IMR-90 (cell line): ENCODE data around the gene PTMS. TPM values are rescaled to one million over a fixed set of nuclear protein-coding genes. Genes with fewer than 3 reads are reported as not detected.

ENCODE experiments used
- ATAC-seq: fragments of 200-7000 bp; cut with Tn5 transposase; 2 replicates; pipeline ENCODE4 v1.9.1; 2020; ENCODE audit warnings: low read depth, mild to moderate bottlenecking, moderate library complexity
- BruUV-seq: library from RNA; stranded (reverse); fragments of 400-500 nt; replicated peaks from 2 replicates; lab custom pipeline; 2021; lab: Mats Ljungman, UMichigan
- CTCF ChIA-PET: fragments of 300-600 bp; formaldehyde crosslinking; extraction: SDS; loops from one replicate; lab custom pipeline; 2021; ENCODE audit warnings: antibody characterized with exemption; lab: Yijun Ruan, JAX
- POLR2A ChIA-PET: fragments of 300-600 bp; sonication (Branson Sonifier 250); formaldehyde crosslinking; loops from one replicate; lab custom pipeline; 2022; ENCODE audit warnings: antibody characterized with exemption; ENCODE audit not compliant: unreplicated experiment; lab: Charles Lee
- DNase-seq: peaks from one replicate; pipeline ENCODE4 v3.0.0; 2013
- H2AFZ ChIP-seq: replicated peaks from 2 replicates; pipeline ENCODE3; 2013; ENCODE audit warnings: low read length, mild to moderate bottlenecking; ENCODE audit not compliant: poor library complexity
- H2AK5ac ChIP-seq: 2 replicates; pipeline ENCODE4 v1.6.1; 2013; ENCODE audit warnings: low read depth, low read length, inconsistent platforms
- H2AK9ac ChIP-seq: replicated peaks from 2 replicates; pipeline ENCODE3; 2013; ENCODE audit warnings: mild to moderate bottlenecking, low read depth, low read length, moderate library complexity; ENCODE audit not compliant: poor library complexity
- H2BK120ac ChIP-seq: 2 replicates; pipeline ENCODE4 v1.6.1; 2013; ENCODE audit warnings: low read depth, low read length, inconsistent platforms
- H2BK15ac ChIP-seq: 3 replicates; pipeline ENCODE4 v1.6.1; 2013; ENCODE audit warnings: low read depth, low read length, inconsistent platforms
- H2BK20ac ChIP-seq: 2 replicates; pipeline ENCODE4 v1.6.1; 2013; ENCODE audit warnings: low read depth, mild to moderate bottlenecking, inconsistent platforms, low read length, moderate library complexity
- H2BK5ac ChIP-seq: 2 replicates; pipeline ENCODE4 v1.6.1; 2013; ENCODE audit warnings: mild to moderate bottlenecking, low read depth, low read length, inconsistent platforms; ENCODE audit not compliant: poor library complexity, severe bottlenecking
- H3K14ac ChIP-seq: replicated peaks from 2 replicates; pipeline ENCODE4 v1.6.1; 2013; ENCODE audit warnings: low read depth, low read length, inconsistent platforms
- H3K18ac ChIP-seq: 2 replicates; pipeline ENCODE4 v1.6.1; 2013; ENCODE audit warnings: low read depth, low read length, control low read depth
- H3K23ac ChIP-seq: 2 replicates; pipeline ENCODE4 v1.6.1; 2013; ENCODE audit warnings: low read depth, low read length, inconsistent platforms
- H3K27ac ChIP-seq: 2 replicates; pipeline ENCODE4 v1.5.1; 2013; ENCODE audit warnings: mild to moderate bottlenecking, control low read depth, low read length; ENCODE audit not compliant: insufficient read depth
- H3K27me3 ChIP-seq: 2 replicates; pipeline ENCODE4 v1.6.1; 2013; ENCODE audit warnings: low read length; ENCODE audit not compliant: control insufficient read depth, insufficient read depth
- H3K36me3 ChIP-seq: 2 replicates; pipeline ENCODE4 v1.6.1; 2013; ENCODE audit warnings: low read length, mixed read lengths; ENCODE audit not compliant: control insufficient read depth, insufficient read depth
- H3K4ac ChIP-seq: 2 replicates; pipeline ENCODE4 v1.6.1; 2013; ENCODE audit warnings: low read depth, low read length, inconsistent platforms
- H3K4me1 ChIP-seq: 2 replicates; pipeline ENCODE4 v1.6.1; 2013; ENCODE audit warnings: low read length, mixed read lengths; ENCODE audit not compliant: control insufficient read depth, insufficient read depth
- H3K4me2 ChIP-seq: 2 replicates; pipeline ENCODE4 v1.6.1; 2013; ENCODE audit warnings: low read depth, mild to moderate bottlenecking, control low read depth, low read length, moderate library complexity
- H3K4me3 ChIP-seq: 2 replicates; pipeline ENCODE4 v1.5.1; 2013; ENCODE audit warnings: low read depth, mild to moderate bottlenecking, control low read depth, low read length, moderate library complexity; ENCODE audit not compliant: insufficient read depth
- H3K56ac ChIP-seq: 2 replicates; pipeline ENCODE4 v1.6.1; 2013; ENCODE audit warnings: low read length, inconsistent platforms; ENCODE audit not compliant: insufficient read depth; ENCODE audit errors: extremely low read depth
- H3K79me1 ChIP-seq, 2 experiments: 2 replicates each; pipeline ENCODE4 v1.6.1; 2013; ENCODE audit warnings: low read length in 2 of 2, inconsistent platforms in 1 of 2, low read depth in 1 of 2
- H3K9ac ChIP-seq: 2 replicates; pipeline ENCODE4 v1.6.1; 2013; ENCODE audit warnings: low read depth, low read length, control low read depth
- H3K9me1 ChIP-seq: 2 replicates; pipeline ENCODE4 v1.6.1; 2013; ENCODE audit warnings: low read length, inconsistent platforms; ENCODE audit not compliant: insufficient read depth
- H3K9me3 ChIP-seq: 2 replicates; pipeline ENCODE4 v1.6.1; 2013; ENCODE audit warnings: low read length; ENCODE audit not compliant: control insufficient read depth, insufficient read depth
- H4K20me1 ChIP-seq: 2 replicates; pipeline ENCODE4 v1.6.1; 2013; ENCODE audit warnings: low read length, inconsistent platforms; ENCODE audit not compliant: insufficient read depth
- H4K5ac ChIP-seq: 2 replicates; pipeline ENCODE4 v1.6.1; 2013; ENCODE audit warnings: mild to moderate bottlenecking, low read depth, low read length, control low read depth
- H4K8ac ChIP-seq, 2 experiments: 2 replicates each; pipeline ENCODE4 v1.6.1; 2013; ENCODE audit warnings: low read depth in 2 of 2, low read length in 2 of 2, control low read depth in 1 of 2, inconsistent platforms in 1 of 2
- H4K91ac ChIP-seq: 2 replicates; pipeline ENCODE4 v1.6.1; 2013; ENCODE audit warnings: low read depth, low read length, inconsistent platforms; ENCODE audit not compliant: insufficient read depth
- CEBPB ChIP-seq: IDR thresholded peaks from 2 replicates; pipeline ENCODE4 v1.6.1; 2012; ENCODE audit warnings: low read depth, low read length, improper control_type of control experiment
- CTCF ChIP-seq: conservative IDR thresholded peaks from 2 replicates; pipeline ENCODE4 v1.5.1; 2012; ENCODE audit warnings: mild to moderate bottlenecking, low read depth, low read length, improper control_type of control experiment
- ELK1 ChIP-seq: fragments of 150-350 bp; IDR thresholded peaks from 2 replicates; pipeline ENCODE4 v1.6.1; 2016; ENCODE audit warnings: low read depth, mild to moderate bottlenecking, low read length, moderate library complexity, borderline replicate concordance
- FOS ChIP-seq: fragments of 150-350 bp; IDR thresholded peaks from 2 replicates; pipeline ENCODE4 v1.6.1; 2016; ENCODE audit warnings: low read depth, low read length
- MAFK ChIP-seq: IDR thresholded peaks from 2 replicates; pipeline ENCODE4 v1.6.1; 2012; ENCODE audit warnings: low read depth, low read length, improper control_type of control experiment
- MAZ ChIP-seq: IDR thresholded peaks from 2 replicates; pipeline ENCODE4 v1.6.1; 2012; ENCODE audit warnings: low read depth, mild to moderate bottlenecking, low read length, improper control_type of control experiment, moderate library complexity, borderline replicate concordance
- MXI1 ChIP-seq: IDR thresholded peaks from 2 replicates; pipeline ENCODE4 v1.6.1; 2012; ENCODE audit warnings: low read depth, mild to moderate bottlenecking, low read length, moderate library complexity, borderline replicate concordance
- NFE2L2 ChIP-seq: fragments of 150-350 bp; IDR thresholded peaks from 2 replicates; pipeline ENCODE4 v1.6.1; 2016; ENCODE audit warnings: low read depth, mild to moderate bottlenecking, low read length
- POLR2A ChIP-seq: IDR thresholded peaks from 2 replicates; pipeline ENCODE4 v1.6.1; 2012; ENCODE audit warnings: mild to moderate bottlenecking, low read depth, low read length
- RAD21 ChIP-seq: IDR thresholded peaks from 2 replicates; pipeline ENCODE4 v1.6.1; 2012; ENCODE audit warnings: low read length, improper control_type of control experiment
- RCOR1 ChIP-seq: IDR thresholded peaks from 2 replicates; pipeline ENCODE4 v1.6.1; 2012; ENCODE audit warnings: mild to moderate bottlenecking, low read length, improper control_type of control experiment; ENCODE audit not compliant: insufficient replicate concordance
- RFX5 ChIP-seq: IDR thresholded peaks from 2 replicates; pipeline ENCODE4 v1.8.0; 2012; ENCODE audit warnings: low read depth, mild to moderate bottlenecking, low read length, moderate library complexity
- SMC3 ChIP-seq: fragments of 150-350 bp; IDR thresholded peaks from 2 replicates; pipeline ENCODE4 v1.6.1; 2016; ENCODE audit warnings: low read depth, mild to moderate bottlenecking, antibody characterized with exemption, low read length, moderate library complexity
- USF2 ChIP-seq: fragments of 150-350 bp; IDR thresholded peaks from 2 replicates; pipeline ENCODE4 v1.6.1; 2017; ENCODE audit warnings: mild to moderate bottlenecking, antibody characterized with exemption, low read length, low read depth
- WGBS, 2 experiments: methylation state at CpG; one replicate each; pipeline versions ENCODE4 v1.1.5 to v1.1.7; 2013; ENCODE audit warnings: missing lambda C conversion rate in 2 of 2; ENCODE audit not compliant: insufficient read length in 1 of 2; ENCODE audit errors: extremely low coverage in 2 of 2; 5-methylcytosine and 5-hydroxymethylcytosine counted together
- dilution Hi-C: fragments of 300-500 bp; cut with HindIII; formaldehyde crosslinking; loops from one replicate; pipeline ENCODE4 v1.14.3; 2018; ENCODE audit warnings: low sequenced_read_pairs; ENCODE audit not compliant: unreplicated experiment
- in situ Hi-C: fragments of 300-500 bp; cut with MboI; formaldehyde crosslinking; loops from 3 replicates; pipeline ENCODE4 v1.14.3; 2019; ENCODE audit warnings: low sequenced_read_pairs, inconsistent platforms, mixed read lengths
- intact Hi-C: fragments of 100-400 bp; cut with micrococcal nuclease; formaldehyde crosslinking; loops from 2 replicates; pipeline ENCODE4 v1.10.0; 2022
- polyA plus RNA-seq, 3 experiments: library from polyadenylated mRNA; depleted of rRNA; stranded (reverse); fragments of >200 nt; gene quantifications; 2 replicates each; pipeline ENCODE4 v1.2.3, GENCODE V29; 2012; ENCODE audit warnings: low replicate concordance in 1 of 3
- total RNA-seq: library from RNA; depleted of rRNA; stranded (reverse); fragments of >200 nt; gene quantifications from 2 replicates; pipeline ENCODE4 v1.2.3, GENCODE V29; 2012

Gene PTMS
- total and polyA plus RNA-seq, 2 of the 4 experiments (the other 2 are of a cell fraction) = 17.2 to 275 TPM

- BruUV-seq = no TSS peak
- Histone ChIP-seq H3K27me3 (no peaks in the 10 kb centered on the region), H3K9me3 (no peaks in the 10 kb centered on the region), H4K5ac (no peak overlapping the region), H2BK5ac (no peak overlapping the region), H2BK20ac (no peak overlapping the region), H3K4ac (no peak overlapping the region), H3K9me1 (no peaks in the 10 kb centered on the region), H2BK15ac (no peak overlapping the region), H4K91ac (no peak overlapping the region), H3K56ac (no peak overlapping the region), H3K18ac (no peak overlapping the region), H3K36me3 (0 out of 2 replicates have a peak, but pooled peaks cover 2% of the 10 kb centered on the region), H3K23ac (no peak overlapping the region), H3K79me1 (peaks cover 0 to 10% of the 10 kb centered on the region in 2 experiments; a peak in 2 of 4 replicates), H4K20me1 (no peaks in the 10 kb centered on the region), H3K4me1 (peaks cover 14% of the 10 kb centered on the region), H4K8ac (no peak overlapping the region), H3K4me2 (no peak overlapping the region), H3K27ac (no peak overlapping the region), H3K9ac (no peak overlapping the region), H2BK120ac (no peak overlapping the region), H2AFZ (no peak overlapping the region), H2AK5ac (no peak overlapping the region), H3K14ac (no peak overlapping the region), H3K4me3 (no peak overlapping the region), H2AK9ac (no peak overlapping the region)
- dilution Hi-C loops (no loop called here), intact Hi-C loops (no loop called here), in situ Hi-C loops (no loop called here)
- ATAC-seq (no peak), DNase-seq (no peak)
- WGBS, 2 experiments = no CpG with 5 or more reads among the region's 2 CpGs
- ChIA-PET CTCF (no interaction called here), POLR2A (no interaction called here)
- TF ChIP-seq NFE2L2 (no peak), USF2 (no peak), RCOR1 (no peak), CEBPB (no peak), POLR2A (no peak), ELK1 (no peak), SMC3 (no peak), CTCF (no peak), MXI1 (no peak), MAFK (no peak), MAZ (no peak), RAD21 (no peak), RFX5 (no peak), FOS (no peak)
Observed at GRCh38 chr12:6795088-6795487, 28.9 kb downstream of the PTMS start.
